Coronary artery (tissue), 2 donors: Measurements from ENCODE around the gene ZNF599.

Source experiments
- DNase-seq: peaks from one replicate; pipeline ENCODE4 v3.0.0-alpha.2; 2017; ENCODE audit warnings: low spot score
- H3K27ac ChIP-seq, 2 donors: fragments of 200-600 bp; sonication (generic); one replicate each; pipeline ENCODE4 v1.5.1; 2016 to 2019
- H3K4me3 ChIP-seq: fragments of 200-600 bp; sonication (generic); 2 replicates; pipeline ENCODE4 v1.5.1; 2016; ENCODE audit warnings: mild to moderate bottlenecking, moderate library complexity
- TF ChIP-seq, protein P1 (sequence below): fragments of 200-600 bp; sonication (generic); IDR thresholded peaks from one replicate; pipeline ENCODE4 v1.5.1; 2019; ENCODE audit warnings: antibody characterized with exemption

ZNF599 gene

DNA sequence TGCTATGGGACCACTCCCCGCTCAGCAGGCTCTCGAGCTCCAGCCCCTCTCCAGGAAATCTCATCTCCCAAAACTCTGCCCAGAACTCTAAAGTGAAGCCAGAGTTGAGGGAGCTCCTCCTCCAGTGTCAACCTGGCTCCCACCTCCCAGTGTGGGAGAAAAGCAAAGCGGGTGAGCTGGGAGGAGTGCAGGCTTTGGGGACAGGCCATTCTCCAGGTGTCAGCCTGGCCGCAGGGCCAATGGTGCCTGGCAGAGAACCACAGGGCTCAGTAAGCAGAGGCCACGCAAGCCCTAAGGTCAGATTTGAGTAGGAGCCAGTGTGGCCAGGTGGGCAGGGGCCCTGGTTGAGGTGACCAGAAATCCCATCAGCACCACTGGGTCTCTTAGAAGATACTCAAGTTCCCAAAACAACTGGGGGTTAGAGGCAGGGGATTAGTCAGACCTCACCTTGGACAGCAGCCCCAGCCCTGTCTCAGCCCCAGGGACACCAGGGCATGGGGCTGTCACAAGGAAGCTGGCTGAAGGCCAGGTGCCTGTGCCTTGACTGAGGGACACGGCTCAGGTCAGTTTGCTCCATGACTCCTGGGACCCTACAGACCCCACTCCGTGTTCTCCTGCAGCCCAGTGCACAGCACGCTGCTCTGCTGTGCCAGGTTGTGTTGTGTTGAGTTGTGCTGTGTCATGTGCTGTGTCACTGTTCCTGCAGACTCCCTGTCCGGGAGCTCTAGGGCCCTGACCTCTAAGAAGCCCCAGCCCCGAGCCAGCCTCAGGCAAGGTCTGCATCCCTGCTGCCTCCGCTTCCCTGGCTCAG, 41.8 kb downstream of the ZNF599 start:
- DNase-seq = no peak
- no peak overlapping the region for H3K27ac ChIP-seq
- TF ChIP-seq, protein P1, sequence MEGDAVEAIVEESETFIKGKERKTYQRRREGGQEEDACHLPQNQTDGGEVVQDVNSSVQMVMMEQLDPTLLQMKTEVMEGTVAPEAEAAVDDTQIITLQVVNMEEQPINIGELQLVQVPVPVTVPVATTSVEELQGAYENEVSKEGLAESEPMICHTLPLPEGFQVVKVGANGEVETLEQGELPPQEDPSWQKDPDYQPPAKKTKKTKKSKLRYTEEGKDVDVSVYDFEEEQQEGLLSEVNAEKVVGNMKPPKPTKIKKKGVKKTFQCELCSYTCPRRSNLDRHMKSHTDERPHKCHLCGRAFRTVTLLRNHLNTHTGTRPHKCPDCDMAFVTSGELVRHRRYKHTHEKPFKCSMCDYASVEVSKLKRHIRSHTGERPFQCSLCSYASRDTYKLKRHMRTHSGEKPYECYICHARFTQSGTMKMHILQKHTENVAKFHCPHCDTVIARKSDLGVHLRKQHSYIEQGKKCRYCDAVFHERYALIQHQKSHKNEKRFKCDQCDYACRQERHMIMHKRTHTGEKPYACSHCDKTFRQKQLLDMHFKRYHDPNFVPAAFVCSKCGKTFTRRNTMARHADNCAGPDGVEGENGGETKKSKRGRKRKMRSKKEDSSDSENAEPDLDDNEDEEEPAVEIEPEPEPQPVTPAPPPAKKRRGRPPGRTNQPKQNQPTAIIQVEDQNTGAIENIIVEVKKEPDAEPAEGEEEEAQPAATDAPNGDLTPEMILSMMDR = no peak
- H3K4me3 ChIP-seq = no peak overlapping the region

GRCh38 chr19:34725400-34725799, 47.6 kb downstream of the ZNF599 start:
- Histone ChIP-seq H3K27ac (no peak overlapping the region), H3K4me3 (no peak overlapping the region)
- DNase-seq = no peak
- TF ChIP-seq, protein P1 = no peak

GRCh38 chr19:34722353-34722752, 50.7 kb downstream of the ZNF599 start:
- TF ChIP-seq, protein P1 = no peak
- DNase-seq = no peak
- no peak overlapping the region for H3K4me3 ChIP-seq
- H3K27ac ChIP-seq = no peak overlapping the region

DNA sequence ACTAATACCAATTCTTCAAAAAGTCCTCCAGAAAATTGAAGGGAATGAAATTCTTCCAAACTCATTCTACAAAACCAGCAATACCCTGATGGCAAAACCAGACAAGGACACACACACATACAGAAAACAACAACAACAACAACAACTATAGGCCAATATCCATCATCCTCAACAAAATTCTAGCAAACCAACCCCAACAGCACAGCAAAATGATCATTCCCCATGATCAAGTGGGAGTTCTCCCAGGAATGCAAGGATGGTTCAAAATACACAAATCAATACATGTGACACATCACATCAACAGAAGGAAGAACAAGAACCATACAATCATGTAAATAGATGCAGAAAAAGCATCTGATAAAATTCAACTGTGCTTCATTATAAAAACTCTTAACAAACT, 57.7 kb downstream of the ZNF599 start:
- no peak for DNase-seq
- Histone ChIP-seq H3K27ac (no peak overlapping the region), H3K4me3 (no peak overlapping the region)
- TF ChIP-seq, protein P1 = no peak

DNA sequence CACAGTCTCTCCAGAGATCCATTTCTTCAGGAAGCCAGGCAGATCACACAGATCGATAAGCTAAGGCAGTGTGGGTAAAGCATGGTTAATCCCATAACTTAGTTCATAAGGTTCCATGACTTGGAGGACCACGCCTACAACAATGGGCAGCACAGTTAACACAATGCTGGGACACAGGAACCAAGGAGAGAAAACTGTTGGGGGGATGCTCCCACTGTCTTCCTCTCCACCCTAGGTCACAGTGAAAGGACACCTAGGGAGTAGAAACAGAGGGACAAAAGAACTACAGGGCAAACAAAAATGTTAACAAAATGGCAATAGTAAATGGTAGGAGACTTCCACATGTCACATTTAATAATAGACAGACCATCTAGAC, 59.8 kb downstream of the ZNF599 start:
- TF ChIP-seq, protein P1 = no peak
- no peak overlapping the region for H3K27ac ChIP-seq
- no peak overlapping the region for H3K4me3 ChIP-seq
- DNase-seq = no peak

GRCh38 chr19:34712395-34713261, 60.4 kb downstream of the ZNF599 start:
- H3K4me3 ChIP-seq = no peak overlapping the region
- TF ChIP-seq, protein P1 = peak; percentile 69
- no peak for DNase-seq
- H3K27ac ChIP-seq = no peak overlapping the region
